ENCODE results near the gene SNTG2.

DNA sequence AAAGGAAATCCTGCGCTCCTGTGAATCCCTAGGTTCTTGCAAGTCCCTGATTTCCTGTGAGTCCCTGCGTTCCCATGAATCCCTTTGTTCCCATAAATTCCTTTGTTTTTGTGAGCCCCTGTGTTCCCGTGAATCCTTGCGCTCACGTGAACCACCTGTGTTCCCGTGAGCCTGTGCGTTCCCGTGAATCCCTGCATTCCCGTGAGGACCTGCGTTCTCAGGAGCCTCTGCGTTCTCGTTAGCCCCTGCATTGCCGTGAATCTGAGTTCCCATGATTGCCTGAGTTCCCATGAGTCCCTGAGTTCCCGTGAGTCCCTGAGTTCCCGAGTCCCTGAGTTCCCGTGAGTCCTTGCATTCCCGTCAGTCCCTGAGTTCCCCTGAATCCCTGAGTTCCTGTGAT, 71.5 kb downstream of the SNTG2 start:
- TF ChIP-seq, protein P1, sequence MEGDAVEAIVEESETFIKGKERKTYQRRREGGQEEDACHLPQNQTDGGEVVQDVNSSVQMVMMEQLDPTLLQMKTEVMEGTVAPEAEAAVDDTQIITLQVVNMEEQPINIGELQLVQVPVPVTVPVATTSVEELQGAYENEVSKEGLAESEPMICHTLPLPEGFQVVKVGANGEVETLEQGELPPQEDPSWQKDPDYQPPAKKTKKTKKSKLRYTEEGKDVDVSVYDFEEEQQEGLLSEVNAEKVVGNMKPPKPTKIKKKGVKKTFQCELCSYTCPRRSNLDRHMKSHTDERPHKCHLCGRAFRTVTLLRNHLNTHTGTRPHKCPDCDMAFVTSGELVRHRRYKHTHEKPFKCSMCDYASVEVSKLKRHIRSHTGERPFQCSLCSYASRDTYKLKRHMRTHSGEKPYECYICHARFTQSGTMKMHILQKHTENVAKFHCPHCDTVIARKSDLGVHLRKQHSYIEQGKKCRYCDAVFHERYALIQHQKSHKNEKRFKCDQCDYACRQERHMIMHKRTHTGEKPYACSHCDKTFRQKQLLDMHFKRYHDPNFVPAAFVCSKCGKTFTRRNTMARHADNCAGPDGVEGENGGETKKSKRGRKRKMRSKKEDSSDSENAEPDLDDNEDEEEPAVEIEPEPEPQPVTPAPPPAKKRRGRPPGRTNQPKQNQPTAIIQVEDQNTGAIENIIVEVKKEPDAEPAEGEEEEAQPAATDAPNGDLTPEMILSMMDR (IDR thresholded peaks at IDR 0.05), result no peak
- no peak for TF ChIP-seq EP300 (IDR thresholded peaks at IDR 0.05)
- no peak for TF ChIP-seq POLR2A (IDR thresholded peaks at IDR 0.05)
